HEK293 (cell line): Measurements from ENCODE around the gene PLAGL2.
"Not testable (repeated sequence)": the region's sequence is repeated elsewhere in the genome, so short reads cannot be mapped to it uniquely, and the experiment has no call there.

Experiments
- CTCF ChIA-PET: fragments of 350-600 bp; formaldehyde crosslinking; extraction: SDS; loops from one replicate; lab custom pipeline; 2021; ENCODE audit warnings: antibody characterized with exemption; lab: Yijun Ruan, JAX
- POLR2A ChIA-PET: fragments of 300-600 bp; formaldehyde crosslinking; extraction: SDS; loops from one replicate; lab custom pipeline; 2020; ENCODE audit warnings: antibody characterized with exemption, inconsistent platforms; lab: Yijun Ruan, JAX
- H3K27ac ChIP-seq: fragments of 200-500 bp; sonication (Bioruptor generic); 2 replicates; pipeline ENCODE4 v1.5.1; 2014; ENCODE audit warnings: low read depth, low read length, control low read depth, inconsistent platforms; ENCODE audit errors: extremely low read depth
- H3K36me3 ChIP-seq, 2 experiments: fragments of 200-500 bp in 1 of 2; sonication (Bioruptor generic) in 1 of 2; 1 replicate in 1 of 2; 2 replicates in 1 of 2; pipeline ENCODE4 v1.5.1; 2014 to 2017; ENCODE audit warnings: inconsistent platforms in 2 of 2, low read length in 2 of 2; ENCODE audit not compliant: control insufficient read depth in 2 of 2, insufficient read depth in 1 of 2
- H3K4me1 ChIP-seq: fragments of 200-500 bp; sonication (Bioruptor generic); 2 replicates; pipeline ENCODE4 v1.5.1; 2014; ENCODE audit warnings: mild to moderate bottlenecking, low read length, inconsistent platforms; ENCODE audit not compliant: control insufficient read depth, insufficient read depth
- H3K4me3 ChIP-seq: 2 replicates; pipeline ENCODE4 v1.5.1; 2011; ENCODE audit warnings: low read depth, mild to moderate bottlenecking, control low read depth, low read length, moderate library complexity
- H3K9me3 ChIP-seq: fragments of 200-500 bp; sonication (Bioruptor generic); 2 replicates; pipeline ENCODE4 v1.5.1; 2014; ENCODE audit warnings: low read depth, low read length, inconsistent platforms; ENCODE audit not compliant: control insufficient read depth, insufficient read depth
- OSR2 ChIP-seq: fragments of 450-650 bp; formaldehyde crosslinking; IDR thresholded peaks from 2 replicates; pipeline ENCODE4 v1.5.1; 2016; ENCODE audit warnings: missing biosample characterization, missing genetic modification characterization
- RBAK ChIP-seq: fragments of 450-650 bp; formaldehyde crosslinking; IDR thresholded peaks from 2 replicates; pipeline ENCODE4 v1.5.1; 2016; ENCODE audit warnings: missing biosample characterization, missing genetic modification characterization
- REPIN1 ChIP-seq: fragments of 450-650 bp; formaldehyde crosslinking; IDR thresholded peaks from 2 replicates; pipeline ENCODE4 v1.5.1; 2017; ENCODE audit warnings: missing biosample characterization, missing genetic modification characterization, low read depth
- TRIM28 ChIP-seq: IDR thresholded peaks from 2 replicates; pipeline ENCODE4 v1.6.1; 2011; ENCODE audit warnings: low read length, control low read depth, borderline replicate concordance
- YY2 ChIP-seq: fragments of 450-650 bp; formaldehyde crosslinking; IDR thresholded peaks from 2 replicates; pipeline ENCODE4 v1.5.1; 2016; ENCODE audit warnings: missing biosample characterization, missing genetic modification characterization
- ZNF112 ChIP-seq: fragments of 450-650 bp; formaldehyde crosslinking; IDR thresholded peaks from 2 replicates; pipeline ENCODE4 v1.5.0; 2017; ENCODE audit warnings: missing biosample characterization, missing genetic modification characterization
- ZNF335 ChIP-seq: fragments of 450-650 bp; formaldehyde crosslinking; conservative IDR thresholded peaks from 2 replicates; pipeline ENCODE4 v1.5.1; 2016; ENCODE audit warnings: missing biosample characterization, missing genetic modification characterization
- ZNF394 ChIP-seq: fragments of 450-650 bp; formaldehyde crosslinking; IDR thresholded peaks from 2 replicates; pipeline ENCODE4 v1.5.1; 2016; ENCODE audit warnings: missing biosample characterization, missing genetic modification characterization, mild to moderate bottlenecking, moderate library complexity, borderline replicate concordance
- ZNF596 ChIP-seq: fragments of 450-650 bp; IDR thresholded peaks from 2 replicates; pipeline ENCODE4 v1.5.0; 2018; ENCODE audit warnings: missing biosample characterization, mild to moderate bottlenecking, missing genetic modification characterization, moderate library complexity
- ZNF660 ChIP-seq: fragments of 450-650 bp; IDR thresholded peaks from 2 replicates; pipeline ENCODE4 v1.5.1; 2018; ENCODE audit warnings: missing biosample characterization, mild to moderate bottlenecking, missing genetic modification characterization
- ZNF768 ChIP-seq: fragments of 450-650 bp; formaldehyde crosslinking; IDR thresholded peaks from 2 replicates; pipeline ENCODE4 v1.5.1; 2018; ENCODE audit warnings: missing biosample characterization, mild to moderate bottlenecking, missing genetic modification characterization
- TF ChIP-seq, protein P1 (sequence below): fragments of 450-650 bp; IDR thresholded peaks from 2 replicates; pipeline ENCODE4 v1.5.1; 2018; ENCODE audit warnings: missing biosample characterization, mild to moderate bottlenecking, missing genetic modification characterization
- TF ChIP-seq, protein P2 (sequence below): fragments of 450-650 bp; formaldehyde crosslinking; IDR thresholded peaks from 2 replicates; pipeline ENCODE4 v1.5.1; 2016; ENCODE audit warnings: missing biosample characterization, missing genetic modification characterization
- TF ChIP-seq, protein P3 (sequence below): fragments of 450-650 bp; formaldehyde crosslinking; IDR thresholded peaks from 2 replicates; pipeline ENCODE4 v1.5.1; 2016; ENCODE audit warnings: missing biosample characterization, missing genetic modification characterization
- TF ChIP-seq, protein P4 (sequence below): fragments of 450-650 bp; formaldehyde crosslinking; IDR thresholded peaks from 2 replicates; pipeline ENCODE4 v1.5.1; 2016; ENCODE audit warnings: missing biosample characterization, missing genetic modification characterization

PLAGL2 gene

DNA sequence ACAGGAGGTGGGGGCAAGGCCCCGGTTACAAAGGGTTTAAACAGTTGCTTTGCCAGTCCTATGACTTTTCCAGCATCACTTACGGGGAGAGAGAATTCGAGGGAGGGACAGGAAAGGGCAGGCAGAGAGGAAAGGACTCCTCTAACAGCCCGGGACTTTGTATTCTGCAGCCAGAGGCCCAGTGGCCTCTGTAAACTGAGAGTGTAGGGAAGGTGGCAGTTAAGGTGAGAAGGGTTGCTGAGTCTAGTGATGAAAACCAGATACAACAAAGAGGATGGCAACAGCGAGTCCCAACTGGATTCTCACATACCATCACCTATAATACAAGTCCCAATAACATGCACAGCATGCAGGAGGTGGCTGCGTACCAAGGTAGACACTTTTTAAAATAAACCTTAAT lies 13.5 kb downstream of the PLAGL2 start (continued):
- TF ChIP-seq, protein P1, sequence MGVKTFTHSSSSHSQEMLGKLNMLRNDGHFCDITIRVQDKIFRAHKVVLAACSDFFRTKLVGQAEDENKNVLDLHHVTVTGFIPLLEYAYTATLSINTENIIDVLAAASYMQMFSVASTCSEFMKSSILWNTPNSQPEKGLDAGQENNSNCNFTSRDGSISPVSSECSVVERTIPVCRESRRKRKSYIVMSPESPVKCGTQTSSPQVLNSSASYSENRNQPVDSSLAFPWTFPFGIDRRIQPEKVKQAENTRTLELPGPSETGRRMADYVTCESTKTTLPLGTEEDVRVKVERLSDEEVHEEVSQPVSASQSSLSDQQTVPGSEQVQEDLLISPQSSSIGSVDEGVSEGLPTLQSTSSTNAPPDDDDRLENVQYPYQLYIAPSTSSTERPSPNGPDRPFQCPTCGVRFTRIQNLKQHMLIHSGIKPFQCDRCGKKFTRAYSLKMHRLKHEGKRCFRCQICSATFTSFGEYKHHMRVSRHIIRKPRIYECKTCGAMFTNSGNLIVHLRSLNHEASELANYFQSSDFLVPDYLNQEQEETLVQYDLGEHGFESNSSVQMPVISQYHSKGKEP (tag by site-specific recombination): no peak
- no peak for TF ChIP-seq ZNF660

DNA sequence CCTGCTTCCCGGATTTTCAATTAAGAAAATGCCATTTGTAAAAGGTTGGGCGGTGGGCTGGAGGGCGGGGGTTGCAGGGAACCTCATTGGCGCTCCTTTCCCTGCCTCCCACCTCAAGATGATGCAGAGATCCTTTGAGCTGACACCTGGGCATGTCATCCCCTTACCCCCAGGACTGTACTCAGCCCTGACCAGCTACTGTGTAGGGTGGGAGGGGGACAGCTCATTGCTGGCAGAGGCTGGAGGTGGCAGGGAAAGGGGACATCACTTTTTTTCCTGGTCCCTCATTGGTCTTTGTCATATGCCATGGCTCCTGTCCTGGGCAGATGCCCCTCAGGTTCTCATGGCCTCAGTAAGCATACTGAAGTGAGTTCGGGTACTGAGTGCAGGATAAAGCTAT lies 14.2 kb downstream of the PLAGL2 start:
- H3K4me1 ChIP-seq, H3K27ac ChIP-seq, CTCF ChIA-PET, H3K9me3 ChIP-seq, POLR2A ChIA-PET, H3K4me3 ChIP-seq: not testable (repeated sequence)
- peaks cover 3 to 77% of the 10 kb centered on the region in 2 experiments for H3K36me3 ChIP-seq

DNA sequence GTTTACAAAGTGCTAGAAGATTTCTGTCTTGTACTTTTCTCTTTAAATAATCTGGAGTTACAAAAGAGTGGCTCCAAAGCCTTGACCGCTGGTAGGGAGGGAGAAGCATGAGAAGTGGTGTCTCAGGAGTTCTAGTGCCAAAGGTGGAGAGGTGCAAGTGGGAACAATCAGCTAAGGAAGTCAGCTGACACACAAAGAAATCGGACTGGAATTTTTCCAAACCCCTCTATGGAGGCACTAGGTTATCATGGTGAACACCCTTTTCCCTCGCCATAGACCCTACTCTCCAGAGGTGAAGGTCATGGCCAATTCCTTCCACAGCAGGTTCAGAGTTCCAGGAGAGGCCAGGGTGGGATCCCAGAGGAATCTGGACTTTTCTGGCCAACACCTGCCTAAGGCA lies 14.8 kb downstream of the PLAGL2 start:
- ChIA-PET CTCF (no interaction called here), POLR2A (no interaction called here)
- no peak for TF ChIP-seq ZNF394
- no peak for TF ChIP-seq OSR2 (tag by site-specific recombination)
- TF ChIP-seq, protein P2, sequence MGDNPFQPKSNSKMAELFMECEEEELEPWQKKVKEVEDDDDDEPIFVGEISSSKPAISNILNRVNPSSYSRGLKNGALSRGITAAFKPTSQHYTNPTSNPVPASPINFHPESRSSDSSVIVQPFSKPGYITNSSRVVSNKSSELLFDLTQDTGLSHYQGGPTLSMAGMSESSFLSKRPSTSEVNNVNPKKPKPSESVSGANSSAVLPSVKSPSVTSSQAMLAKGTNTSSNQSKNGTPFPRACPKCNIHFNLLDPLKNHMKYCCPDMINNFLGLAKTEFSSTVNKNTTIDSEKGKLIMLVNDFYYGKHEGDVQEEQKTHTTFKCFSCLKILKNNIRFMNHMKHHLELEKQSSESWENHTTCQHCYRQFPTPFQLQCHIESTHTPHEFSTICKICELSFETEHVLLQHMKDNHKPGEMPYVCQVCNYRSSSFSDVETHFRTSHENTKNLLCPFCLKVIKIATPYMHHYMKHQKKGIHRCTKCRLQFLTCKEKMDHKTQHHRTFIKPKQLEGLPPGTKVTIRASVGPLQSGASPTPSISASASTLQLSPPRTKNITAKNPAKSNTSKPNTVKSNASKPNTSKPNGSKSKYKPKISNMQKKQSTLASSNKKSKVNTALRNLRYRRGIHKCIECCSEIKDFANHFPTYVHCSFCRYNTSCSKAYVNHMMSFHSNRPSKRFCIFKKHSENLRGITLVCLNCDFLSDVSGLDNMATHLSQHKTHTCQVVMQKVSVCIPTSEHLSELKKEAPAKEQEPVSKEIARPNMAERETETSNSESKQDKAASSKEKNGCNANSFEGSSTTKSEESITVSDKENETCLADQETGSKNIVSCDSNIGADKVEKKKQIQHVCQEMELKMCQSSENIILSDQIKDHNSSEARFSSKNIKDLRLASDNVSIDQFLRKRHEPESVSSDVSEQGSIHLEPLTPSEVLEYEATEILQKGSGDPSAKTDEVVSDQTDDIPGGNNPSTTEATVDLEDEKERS (tag by site-specific recombination): no peak
- TF ChIP-seq YY2: no peak
- TF ChIP-seq ZNF335 (tag by site-specific recombination): no peak
- no peak for TF ChIP-seq RBAK (tag by site-specific recombination)
- TF ChIP-seq REPIN1 (tag by site-specific recombination): no peak
- TF ChIP-seq ZNF112 (tag by site-specific recombination): no peak
- TF ChIP-seq, protein P3, sequence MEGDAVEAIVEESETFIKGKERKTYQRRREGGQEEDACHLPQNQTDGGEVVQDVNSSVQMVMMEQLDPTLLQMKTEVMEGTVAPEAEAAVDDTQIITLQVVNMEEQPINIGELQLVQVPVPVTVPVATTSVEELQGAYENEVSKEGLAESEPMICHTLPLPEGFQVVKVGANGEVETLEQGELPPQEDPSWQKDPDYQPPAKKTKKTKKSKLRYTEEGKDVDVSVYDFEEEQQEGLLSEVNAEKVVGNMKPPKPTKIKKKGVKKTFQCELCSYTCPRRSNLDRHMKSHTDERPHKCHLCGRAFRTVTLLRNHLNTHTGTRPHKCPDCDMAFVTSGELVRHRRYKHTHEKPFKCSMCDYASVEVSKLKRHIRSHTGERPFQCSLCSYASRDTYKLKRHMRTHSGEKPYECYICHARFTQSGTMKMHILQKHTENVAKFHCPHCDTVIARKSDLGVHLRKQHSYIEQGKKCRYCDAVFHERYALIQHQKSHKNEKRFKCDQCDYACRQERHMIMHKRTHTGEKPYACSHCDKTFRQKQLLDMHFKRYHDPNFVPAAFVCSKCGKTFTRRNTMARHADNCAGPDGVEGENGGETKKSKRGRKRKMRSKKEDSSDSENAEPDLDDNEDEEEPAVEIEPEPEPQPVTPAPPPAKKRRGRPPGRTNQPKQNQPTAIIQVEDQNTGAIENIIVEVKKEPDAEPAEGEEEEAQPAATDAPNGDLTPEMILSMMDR (tag by site-specific recombination): no peak
- TF ChIP-seq ZNF596 (tag by site-specific recombination): no peak
- TF ChIP-seq ZNF768 (tag by site-specific recombination): no peak
- no peak for TF ChIP-seq TRIM28
- TF ChIP-seq, protein P4, sequence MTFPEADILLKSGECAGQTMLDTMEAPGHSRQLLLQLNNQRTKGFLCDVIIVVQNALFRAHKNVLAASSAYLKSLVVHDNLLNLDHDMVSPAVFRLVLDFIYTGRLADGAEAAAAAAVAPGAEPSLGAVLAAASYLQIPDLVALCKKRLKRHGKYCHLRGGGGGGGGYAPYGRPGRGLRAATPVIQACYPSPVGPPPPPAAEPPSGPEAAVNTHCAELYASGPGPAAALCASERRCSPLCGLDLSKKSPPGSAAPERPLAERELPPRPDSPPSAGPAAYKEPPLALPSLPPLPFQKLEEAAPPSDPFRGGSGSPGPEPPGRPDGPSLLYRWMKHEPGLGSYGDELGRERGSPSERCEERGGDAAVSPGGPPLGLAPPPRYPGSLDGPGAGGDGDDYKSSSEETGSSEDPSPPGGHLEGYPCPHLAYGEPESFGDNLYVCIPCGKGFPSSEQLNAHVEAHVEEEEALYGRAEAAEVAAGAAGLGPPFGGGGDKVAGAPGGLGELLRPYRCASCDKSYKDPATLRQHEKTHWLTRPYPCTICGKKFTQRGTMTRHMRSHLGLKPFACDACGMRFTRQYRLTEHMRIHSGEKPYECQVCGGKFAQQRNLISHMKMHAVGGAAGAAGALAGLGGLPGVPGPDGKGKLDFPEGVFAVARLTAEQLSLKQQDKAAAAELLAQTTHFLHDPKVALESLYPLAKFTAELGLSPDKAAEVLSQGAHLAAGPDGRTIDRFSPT (tag by site-specific recombination): no peak
- peaks cover 0 to 70% of the 10 kb centered on the region in 2 experiments; a peak in 1 of 3 replicates for H3K36me3 ChIP-seq
- no peak overlapping the region for H3K27ac ChIP-seq
- H3K4me1 ChIP-seq: no peaks in the 10 kb centered on the region
- H3K9me3 ChIP-seq: no peaks in the 10 kb centered on the region
- H3K4me3 ChIP-seq: no peak overlapping the region
